B cell (primary cell): ENCODE results near the gene LMO3. TPM values are rescaled to one million over a fixed set of nuclear protein-coding genes. Genes with fewer than 3 reads are reported as not detected.

Source experiments
- ATAC-seq: fragments of 200-7000 bp; cut with Tn5 transposase; one replicate; pipeline ENCODE4 v1.10.0; 2021; ENCODE audit warnings: low read depth, mild to moderate bottlenecking, moderate number of reproducible peaks, moderate library complexity
- CTCF ChIA-PET: fragments of 350-600 bp; sonication (Branson Sonifier 250); formaldehyde crosslinking; loops from one replicate; lab custom pipeline; 2021; ENCODE audit warnings: antibody characterized with exemption, inconsistent platforms; lab: Charles Lee
- POLR2A ChIA-PET: fragments of 350-600 bp; sonication (Branson Sonifier 250); formaldehyde crosslinking; loops from one replicate; lab custom pipeline; 2021; ENCODE audit warnings: antibody characterized with exemption; lab: Charles Lee
- DNase-seq: peaks from one replicate; pipeline ENCODE4 v3.0.0; 2013
- H2AFZ ChIP-seq: 2 replicates; pipeline ENCODE4 v1.6.1; 2012; ENCODE audit warnings: mild to moderate bottlenecking, low read depth, low read length; ENCODE audit not compliant: insufficient read depth, poor library complexity, severe bottlenecking
- H3K27ac ChIP-seq, 2 donors: 1 replicate in 1 of 2; 2 replicates in 1 of 2; pipeline ENCODE4 v1.5.1; 2012 to 2013; ENCODE audit warnings: low read length in 2 of 2, mild to moderate bottlenecking in 2 of 2, moderate library complexity in 1 of 2
- H3K27me3 ChIP-seq, 4 experiments: fragments of 200-600 bp in 1 of 4; sonication (generic) in 1 of 4; replicated peaks in 1 of 4; 1 replicate in 2 of 4; 2 replicates in 2 of 4; pipeline versions ENCODE4 v1.6.1 to v1.7.0; 2013 to 2016; ENCODE audit warnings: low read length in 3 of 4, mild to moderate bottlenecking in 2 of 4, mixed read lengths in 1 of 4, moderate library complexity in 1 of 4; ENCODE audit not compliant: insufficient read depth in 4 of 4, control insufficient read depth in 3 of 4; ENCODE audit errors: control extremely low read depth in 1 of 4
- H3K36me3 ChIP-seq, 2 experiments: replicated peaks in 1 of 2; 1 replicate in 1 of 2; 2 replicates in 1 of 2; pipeline versions ENCODE4 v1.6.1 to v1.7.1; 2013; ENCODE audit warnings: low read length in 1 of 2; ENCODE audit not compliant: insufficient read depth in 2 of 2, control insufficient read depth in 1 of 2; ENCODE audit errors: control extremely low read depth in 1 of 2, extremely low read depth in 1 of 2
- H3K4me1 ChIP-seq, 2 donors: fragments of 200-600 bp in 1 of 2; sonication (generic) in 1 of 2; 1 replicate in 1 of 2; 2 replicates in 1 of 2; pipeline versions ENCODE4 v1.5.1 to v1.6.1; 2013 to 2017; ENCODE audit warnings: low read length in 2 of 2; ENCODE audit not compliant: control insufficient read depth in 2 of 2, insufficient read depth in 2 of 2
- H3K4me2 ChIP-seq: replicated peaks from 2 replicates; pipeline ENCODE3; 2012; ENCODE audit warnings: mild to moderate bottlenecking, low read depth, low read length; ENCODE audit not compliant: poor library complexity, severe bottlenecking
- H3K4me3 ChIP-seq, 5 experiments: fragments of 200-600 bp in 1 of 5; sonication (generic) in 1 of 5; 1 replicate in 3 of 5; 2 replicates in 2 of 5; pipeline versions ENCODE4 v1.5.1 to v1.7.0; 2011 to 2016; ENCODE audit warnings: low read length in 4 of 5, mild to moderate bottlenecking in 4 of 5, low read depth in 2 of 5, control low read depth in 1 of 5, moderate library complexity in 1 of 5; ENCODE audit not compliant: insufficient read depth in 1 of 5; ENCODE audit errors: control extremely low read depth in 1 of 5, extremely low read depth in 1 of 5
- H3K79me2 ChIP-seq: fragments of 200-600 bp; sonication (generic); one replicate; pipeline ENCODE4 v1.6.0; 2016; ENCODE audit warnings: low read length; ENCODE audit not compliant: control insufficient read depth, insufficient read depth
- H3K9ac ChIP-seq: fragments of 200-600 bp; sonication (generic); 2 replicates; pipeline ENCODE4 v1.6.1; 2017; ENCODE audit warnings: mild to moderate bottlenecking, low read length, moderate library complexity
- H3K9me3 ChIP-seq, 3 donors: one replicate each; pipeline versions ENCODE4 v1.6.1 to v1.7.1; 2013; ENCODE audit warnings: low read length in 2 of 3; ENCODE audit not compliant: control insufficient read depth in 2 of 3, insufficient read depth in 1 of 3; ENCODE audit errors: control extremely low read depth in 1 of 3
- H4K20me1 ChIP-seq: 2 replicates; pipeline ENCODE4 v1.6.0; 2012; ENCODE audit warnings: mild to moderate bottlenecking, low read length; ENCODE audit not compliant: insufficient read depth, control insufficient read depth, poor library complexity, severe bottlenecking
- H3K27ac Mint-ChIP-seq: one replicate; pipeline ENCODE4 v1.8.0; 2021; ENCODE audit warnings: mixed read lengths
- H3K27me3 Mint-ChIP-seq: one replicate; pipeline ENCODE4 v1.8.0; 2021; ENCODE audit warnings: mixed read lengths
- H3K4me1 Mint-ChIP-seq: one replicate; pipeline ENCODE4 v1.8.0; 2021; ENCODE audit warnings: mixed read lengths
- H3K4me3 Mint-ChIP-seq: one replicate; pipeline ENCODE4 v1.8.0; 2021; ENCODE audit warnings: mixed read lengths
- H3K9me3 Mint-ChIP-seq: one replicate; pipeline ENCODE4 v1.8.0; 2022; ENCODE audit warnings: mixed read lengths; ENCODE audit not compliant: insufficient read depth
- EZH2 ChIP-seq: IDR thresholded peaks from 2 replicates; pipeline ENCODE4 v1.6.1; 2012; ENCODE audit warnings: borderline replicate concordance, low read depth, mild to moderate bottlenecking, moderate library complexity, low read length; ENCODE audit not compliant: insufficient read depth, poor library complexity, severe bottlenecking
- WGBS: methylation state at CpG from one replicate; pipeline ENCODE4 v1.1.5; 2013; ENCODE audit warnings: missing lambda C conversion rate; ENCODE audit not compliant: insufficient coverage; 5-methylcytosine and 5-hydroxymethylcytosine counted together
- intact Hi-C: fragments of 100-400 bp; cut with micrococcal nuclease; formaldehyde crosslinking; loops from one replicate; pipeline ENCODE4 v1.10.0; 2022
- polyA plus RNA-seq: library from polyadenylated mRNA; depleted of rRNA; stranded (reverse); fragments of >200 nt; gene quantifications from 2 replicates; pipeline ENCODE4 v1.2.3, GENCODE V29; 2012
- total RNA-seq, 2 donors: library from RNA; stranded (reverse); fragments of 120-200 nt in 1 of 2; gene quantifications; 1 replicate in 1 of 2; 2 replicates in 1 of 2; pipeline versions ENCODE4 v1.2.3 to v1.2.4, GENCODE V29; 2013 to 2022
- TF ChIP-seq, protein P1 (sequence below): fragments of 200-600 bp; IDR thresholded peaks from one replicate; pipeline ENCODE4 v1.8.0; 2022; ENCODE audit warnings: antibody characterized with exemption, mild to moderate bottlenecking

Gene LMO3
- total and polyA plus RNA-seq, 2 donors (not counting 1 experiment from before 2014, with no cell fraction given) = not detected

DNA sequence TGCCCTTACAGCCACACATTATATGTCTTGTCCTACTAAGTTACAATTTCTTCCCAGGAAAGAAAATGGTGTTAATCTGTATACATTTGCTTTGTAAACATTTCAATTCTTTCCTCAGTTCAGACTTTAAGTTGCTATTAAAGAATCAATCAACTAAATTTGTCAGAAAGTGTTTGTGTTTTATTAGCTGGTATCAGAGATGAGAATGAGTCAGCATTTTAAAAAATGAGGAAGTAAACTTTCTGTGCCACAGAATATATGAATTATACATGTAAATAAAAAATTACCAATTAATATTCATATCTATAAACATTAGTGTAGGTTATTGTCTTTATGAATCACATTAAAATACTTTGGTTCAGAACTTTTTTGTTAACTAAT lies 82.0 kb downstream of the LMO3 start:
- TF ChIP-seq, protein P1, sequence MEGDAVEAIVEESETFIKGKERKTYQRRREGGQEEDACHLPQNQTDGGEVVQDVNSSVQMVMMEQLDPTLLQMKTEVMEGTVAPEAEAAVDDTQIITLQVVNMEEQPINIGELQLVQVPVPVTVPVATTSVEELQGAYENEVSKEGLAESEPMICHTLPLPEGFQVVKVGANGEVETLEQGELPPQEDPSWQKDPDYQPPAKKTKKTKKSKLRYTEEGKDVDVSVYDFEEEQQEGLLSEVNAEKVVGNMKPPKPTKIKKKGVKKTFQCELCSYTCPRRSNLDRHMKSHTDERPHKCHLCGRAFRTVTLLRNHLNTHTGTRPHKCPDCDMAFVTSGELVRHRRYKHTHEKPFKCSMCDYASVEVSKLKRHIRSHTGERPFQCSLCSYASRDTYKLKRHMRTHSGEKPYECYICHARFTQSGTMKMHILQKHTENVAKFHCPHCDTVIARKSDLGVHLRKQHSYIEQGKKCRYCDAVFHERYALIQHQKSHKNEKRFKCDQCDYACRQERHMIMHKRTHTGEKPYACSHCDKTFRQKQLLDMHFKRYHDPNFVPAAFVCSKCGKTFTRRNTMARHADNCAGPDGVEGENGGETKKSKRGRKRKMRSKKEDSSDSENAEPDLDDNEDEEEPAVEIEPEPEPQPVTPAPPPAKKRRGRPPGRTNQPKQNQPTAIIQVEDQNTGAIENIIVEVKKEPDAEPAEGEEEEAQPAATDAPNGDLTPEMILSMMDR = no peak
- TF ChIP-seq EZH2 = no peak
- Mint-ChIP-seq H3K27me3 (no peaks in the 10 kb centered on the region), H3K9me3 (peaks cover 5% of the 10 kb centered on the region), H3K4me1 (no peaks in the 10 kb centered on the region), H3K4me3 (no peak overlapping the region), H3K27ac (no peak overlapping the region)
- Histone ChIP-seq H3K9ac (no peak overlapping the region), H3K79me2 (no peaks in the 10 kb centered on the region), H2AFZ (no peak overlapping the region), H3K4me3 (no peak overlapping the region), H3K27me3 (no peaks in the 10 kb centered on the region), H3K27ac (no peak overlapping the region), H3K9me3 (no peaks in the 10 kb centered on the region), H3K36me3 (no peaks in the 10 kb centered on the region), H3K4me1 (no peaks in the 10 kb centered on the region), H3K4me2 (no peak overlapping the region), H4K20me1 (no peaks in the 10 kb centered on the region)
- no peak for ATAC-seq
- intact Hi-C loops = no loop called here
- ChIA-PET POLR2A (no interaction called here), CTCF (no interaction called here)
- no peak for DNase-seq

DNA sequence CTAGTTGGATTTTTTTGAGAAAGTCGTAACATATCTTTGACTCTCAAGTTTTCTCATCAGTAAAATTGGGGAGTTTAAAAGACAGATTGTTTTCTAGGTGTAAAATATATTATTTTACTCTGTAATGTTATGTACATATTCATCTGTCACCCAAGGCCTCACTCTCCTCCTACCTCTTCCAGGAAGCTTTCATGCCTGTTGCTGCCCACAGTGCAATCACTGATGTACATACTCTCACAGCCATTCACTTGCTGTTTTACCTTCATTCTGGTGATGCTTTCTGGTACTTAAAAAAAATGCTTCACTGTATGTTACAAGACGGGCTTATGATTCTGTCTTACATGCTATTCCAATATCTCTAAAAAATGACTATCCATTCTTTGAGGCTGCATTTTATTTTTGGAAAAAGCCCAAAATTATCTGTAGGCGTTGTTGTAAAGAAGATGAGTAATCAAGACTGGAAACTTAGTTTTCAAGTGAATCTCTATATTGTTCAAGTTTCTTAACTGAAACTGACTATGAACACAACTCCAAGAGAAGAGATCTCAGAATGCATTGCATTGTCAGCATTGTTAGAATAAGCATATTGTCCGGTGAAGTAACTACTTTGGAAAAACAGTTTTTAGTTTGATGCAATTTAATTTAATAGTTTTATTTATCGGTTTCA lies 82.5 kb downstream of the LMO3 start:
- Histone ChIP-seq H3K79me2 (no peaks in the 10 kb centered on the region), H3K27ac (no peak overlapping the region), H3K36me3 (no peaks in the 10 kb centered on the region), H3K4me2 (no peak overlapping the region), H4K20me1 (no peaks in the 10 kb centered on the region), H3K4me1 (no peaks in the 10 kb centered on the region), H3K27me3 (no peaks in the 10 kb centered on the region), H3K9ac (no peak overlapping the region), H3K9me3 (no peaks in the 10 kb centered on the region), H3K4me3 (no peak overlapping the region), H2AFZ (no peak overlapping the region)
- no peaks in the 10 kb centered on the region for H3K27me3 Mint-ChIP-seq
- DNase-seq = no peak
- H3K4me1 Mint-ChIP-seq = no peaks in the 10 kb centered on the region
- WGBS = no CpG with 5 or more reads among the region's 5 CpGs
- ChIA-PET CTCF (no interaction called here), POLR2A (no interaction called here)
- ATAC-seq = no peak
- TF ChIP-seq EZH2 = no peak
- TF ChIP-seq, protein P1 = no peak
- H3K9me3 Mint-ChIP-seq = peaks cover 5% of the 10 kb centered on the region
- no peak overlapping the region for H3K4me3 Mint-ChIP-seq
- no peak overlapping the region for H3K27ac Mint-ChIP-seq
- intact Hi-C loops = no loop called here
